OCI-LY7 (cell line): ENCODE measurements around the gene OR51L1.

Experiments used
- CTCF ChIP-seq: fragments of 200-600 bp; sonication (generic); conservative IDR thresholded peaks from 2 replicates; pipeline ENCODE4 v1.5.1; 2014; ENCODE audit warnings: mild to moderate bottlenecking, antibody characterized with exemption, low read length, moderate library complexity, mixed read lengths
- EZH2phosphoT487 ChIP-seq: fragments of 200-600 bp; sonication (generic); IDR thresholded peaks from 2 replicates; pipeline ENCODE4 v1.6.1; 2018; ENCODE audit warnings: low read depth, borderline replicate concordance, mild to moderate bottlenecking, mixed run types, antibody characterized with exemption, low read length, moderate library complexity, mixed read lengths

- TF ChIP-seq EZH2phosphoT487 (no peak), CTCF (no peak)
Observed at GRCh38 chr11:5011254-5011653, 16.6 kb downstream of the OR51L1 start.
